Loucy (cell line): ENCODE measurements around the gene CHST14.

Experiments
- H2AFZ ChIP-seq: fragments of 200-600 bp; sonication (generic); 2 replicates; pipeline ENCODE4 v1.6.0; 2016; ENCODE audit warnings: antibody characterized with exemption, mild to moderate bottlenecking, low read length, moderate library complexity
- H3F3A ChIP-seq: fragments of 200-600 bp; 2 replicates; pipeline ENCODE4 v1.6.0; 2016; ENCODE audit warnings: antibody characterized with exemption, low read depth, mild to moderate bottlenecking
- H3K27me3 ChIP-seq: fragments of 200-600 bp; sonication (generic); 2 replicates; pipeline ENCODE4 v1.6.1; 2014; ENCODE audit warnings: low read length, mild to moderate bottlenecking; ENCODE audit not compliant: insufficient read depth, poor library complexity, severe bottlenecking
- H3K36me3 ChIP-seq: fragments of 200-600 bp; sonication (generic); 2 replicates; pipeline ENCODE4 v1.6.1; 2016; ENCODE audit warnings: low read length; ENCODE audit not compliant: insufficient read depth
- H3K4me1 ChIP-seq: fragments of 200-600 bp; sonication (generic); 2 replicates; pipeline ENCODE4 v1.5.1; 2014; ENCODE audit warnings: low read length, mild to moderate bottlenecking; ENCODE audit not compliant: insufficient read depth, poor library complexity, severe bottlenecking
- H3K4me2 ChIP-seq: fragments of 200-600 bp; sonication (generic); 2 replicates; pipeline ENCODE4 v1.6.0; 2014; ENCODE audit warnings: antibody characterized with exemption, low read length, low read depth, mild to moderate bottlenecking; ENCODE audit not compliant: poor library complexity, severe bottlenecking
- H3K4me3 ChIP-seq: fragments of 200-600 bp; sonication (generic); 2 replicates; pipeline ENCODE4 v1.5.1; 2014; ENCODE audit warnings: low read length, mild to moderate bottlenecking, mixed read lengths; ENCODE audit not compliant: poor library complexity, severe bottlenecking
- H3K79me2 ChIP-seq: fragments of 200-600 bp; sonication (generic); 2 replicates; pipeline ENCODE4 v1.6.1; 2014; ENCODE audit warnings: low read length; ENCODE audit not compliant: insufficient read depth
- H3K9ac ChIP-seq: fragments of 200-600 bp; sonication (generic); 2 replicates; pipeline ENCODE4 v1.6.0; 2014; ENCODE audit warnings: mild to moderate bottlenecking, low read depth, low read length, moderate library complexity; ENCODE audit not compliant: poor library complexity, severe bottlenecking
- H3K9me2 ChIP-seq: fragments of 200-600 bp; sonication (generic); replicated peaks from 2 replicates; pipeline ENCODE4 v1.6.1; 2016; ENCODE audit warnings: low read depth, low read length, mixed read lengths
- H3K9me3 ChIP-seq: fragments of 200-600 bp; sonication (generic); 2 replicates; pipeline ENCODE4 v1.6.1; 2014; ENCODE audit warnings: mild to moderate bottlenecking, antibody characterized with exemption, low read length, low read depth; ENCODE audit not compliant: insufficient read depth
- H4K20me1 ChIP-seq: fragments of 200-600 bp; sonication (generic); 2 replicates; pipeline ENCODE4 v1.6.0; 2014; ENCODE audit warnings: antibody characterized with exemption, low read length, mild to moderate bottlenecking; ENCODE audit not compliant: insufficient read depth, poor library complexity, severe bottlenecking
- CTCF ChIP-seq: fragments of 200-600 bp; sonication (generic); conservative IDR thresholded peaks from 2 replicates; pipeline ENCODE4 v1.5.1; 2014; ENCODE audit warnings: mild to moderate bottlenecking, antibody characterized with exemption, low read length
- EZH2phosphoT487 ChIP-seq: fragments of 200-600 bp; IDR thresholded peaks from 2 replicates; pipeline ENCODE4 v1.6.1; 2018; ENCODE audit warnings: antibody characterized with exemption, mild to moderate bottlenecking, moderate library complexity, borderline replicate concordance

Gene CHST14

GRCh38 chr15:40465939-40466338 lies 4.8 kb upstream of the CHST14 start:
- Histone ChIP-seq H3K36me3 (peaks cover 62% of the 10 kb centered on the region; the same call in 1 of the 2 replicates), H4K20me1 (peaks cover 3% of the 10 kb centered on the region), H3K4me1 (peaks cover 6% of the 10 kb centered on the region), H3K79me2 (peaks cover 14% of the 10 kb centered on the region; the same call in 1 of the 2 replicates), H3K9me2 (no peaks in the 10 kb centered on the region), H3K9me3 (no peaks in the 10 kb centered on the region), H3F3A (peaks cover 18% of the 10 kb centered on the region), H2AFZ (no peak overlapping the region), H3K4me2 (no peak overlapping the region), H3K9ac (no peak overlapping the region), H3K4me3 (no peak overlapping the region), H3K27me3 (no peaks in the 10 kb centered on the region)
- TF ChIP-seq CTCF (no peak), EZH2phosphoT487 (no peak)

DNA sequence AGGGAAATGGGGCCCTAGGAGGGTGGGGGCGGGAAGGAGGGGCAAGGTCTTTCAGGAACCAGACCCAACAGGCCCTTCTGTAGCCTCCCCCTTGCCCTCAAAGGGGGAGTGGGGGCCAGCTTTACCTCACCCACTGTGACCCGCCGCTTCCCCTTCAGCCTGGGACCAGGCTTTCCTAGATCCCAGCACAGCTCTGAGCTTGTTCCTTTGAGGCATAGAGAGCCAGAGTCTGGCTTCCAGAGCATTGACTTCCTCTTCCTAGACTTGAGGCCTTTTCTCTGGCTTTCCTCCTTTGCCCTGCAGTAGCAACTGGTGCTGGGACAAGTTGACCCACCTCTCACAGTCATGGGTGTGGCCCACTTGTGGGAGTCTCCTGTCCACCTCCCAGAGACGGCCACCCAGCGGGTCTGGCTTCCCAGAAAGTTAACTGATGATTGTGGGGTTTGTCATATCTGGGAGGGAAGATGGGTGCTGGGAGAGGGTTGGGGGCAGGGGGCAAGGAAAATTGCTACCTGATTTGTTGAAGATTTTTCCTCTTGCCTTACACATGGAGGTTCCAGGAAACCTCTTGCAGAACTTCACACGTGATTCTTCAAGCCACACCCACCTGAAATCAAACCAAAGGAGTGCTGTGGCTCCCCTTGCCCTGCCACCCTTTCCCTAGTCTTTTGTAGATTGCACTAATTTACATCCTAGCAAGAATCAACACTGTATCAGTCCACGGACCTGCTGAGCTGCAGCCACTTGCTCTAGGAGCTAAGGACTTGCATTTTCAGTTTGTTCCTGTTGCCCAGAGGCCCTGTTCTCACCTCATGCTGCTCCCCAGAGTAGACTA lies 4.1 kb upstream of the CHST14 start:
- H3K27me3 ChIP-seq, result no peaks in the 10 kb centered on the region
- H3K9me2 ChIP-seq, result no peaks in the 10 kb centered on the region
- H2AFZ ChIP-seq, result no peak overlapping the region
- peaks cover 6% of the 10 kb centered on the region for H4K20me1 ChIP-seq
- peaks cover 9% of the 10 kb centered on the region for H3K4me1 ChIP-seq
- no peaks in the 10 kb centered on the region for H3K9me3 ChIP-seq
- no peak for TF ChIP-seq CTCF
- TF ChIP-seq EZH2phosphoT487, result no peak
- peaks cover 14% of the 10 kb centered on the region for H3K79me2 ChIP-seq
- peaks cover 60% of the 10 kb centered on the region; the same call in 1 of the 2 replicates for H3K36me3 ChIP-seq
- H3K4me2 ChIP-seq, result no peak overlapping the region
- H3K9ac ChIP-seq, result no peak overlapping the region
- no peak overlapping the region for H3K4me3 ChIP-seq
- peaks cover 18% of the 10 kb centered on the region for H3F3A ChIP-seq

- Histone ChIP-seq H3K9me2 (no peaks in the 10 kb centered on the region), H4K20me1 (peaks cover 9% of the 10 kb centered on the region), H3K4me1 (peaks cover 15% of the 10 kb centered on the region), H3K9ac (no peak overlapping the region), H3K36me3 (peaks cover 54% of the 10 kb centered on the region; the same call in 1 of the 2 replicates), H2AFZ (no peak overlapping the region), H3K9me3 (no peaks in the 10 kb centered on the region), H3K4me3 (no peak overlapping the region), H3F3A (peaks cover 18% of the 10 kb centered on the region), H3K27me3 (no peaks in the 10 kb centered on the region), H3K79me2 (peaks cover 16% of the 10 kb centered on the region), H3K4me2 (no peak overlapping the region)
- TF ChIP-seq EZH2phosphoT487 (no peak), CTCF (no peak)
Observed at GRCh38 chr15:40467261-40467615, 3.5 kb upstream of the CHST14 start.
